ENCODE results near the gene ZSCAN12. TPM values are rescaled to one million over a fixed set of nuclear protein-coding genes. Genes with fewer than 3 reads are reported as not detected.
"Not testable (repeated sequence)": the region's sequence is repeated elsewhere in the genome, so short reads cannot be mapped to it uniquely, and the experiment has no call there.

Gene ZSCAN12
- total RNA-seq, 2 donors from 2014 or later, result 2.9 TPM

DNA sequence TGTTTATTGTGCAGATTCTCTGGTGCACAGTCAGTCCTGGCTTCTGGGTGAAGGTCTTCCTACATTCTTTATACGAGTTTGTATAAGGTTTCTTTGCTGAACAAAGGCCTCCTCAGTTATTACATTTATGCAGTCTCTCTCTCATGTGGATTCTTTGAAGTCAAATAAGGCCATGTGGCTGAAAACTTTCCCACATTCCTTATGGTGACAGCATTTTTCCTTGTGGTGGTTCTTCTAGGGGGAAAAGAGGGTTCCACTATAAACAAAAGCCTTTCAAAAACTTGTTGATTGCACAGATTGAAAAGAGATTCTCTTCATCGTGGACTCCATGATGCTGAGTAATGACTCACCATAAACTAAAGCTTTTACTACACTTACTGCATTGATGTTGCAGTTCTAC is 19.2 kb downstream of the ZSCAN12 start:
- Mint-ChIP-seq H3K4me3 (no peak overlapping the region), H3K27me3 (no peaks in the 10 kb centered on the region), H3K36me3 (ENCODE audit: low read depth) (peaks cover 13% of the 10 kb centered on the region), H3K27ac (no peak overlapping the region), H3K4me1 (no peaks in the 10 kb centered on the region)
- peaks cover 3% of the 10 kb centered on the region for H3K9me3 ChIP-seq (ENCODE audit: control insufficient read depth, low read length, poor library complexity, severe bottlenecking)
- no peak for ATAC-seq
- DNase-seq, result no peak

GRCh38 chr6:28378644-28379043 is 20.9 kb downstream of the ZSCAN12 start:
- Mint-ChIP-seq H3K27me3 (no peaks in the 10 kb centered on the region), H3K27ac (no peak overlapping the region), H3K4me3 (no peak overlapping the region), H3K36me3 (ENCODE audit: low read depth) (peaks cover 16% of the 10 kb centered on the region), H3K4me1 (no peaks in the 10 kb centered on the region)
- no peaks in the 10 kb centered on the region for H3K9me3 ChIP-seq (ENCODE audit: control insufficient read depth, low read length, poor library complexity, severe bottlenecking)
- DNase-seq, result no peak
- no peak for ATAC-seq

GRCh38 chr6:28377879-28378278 is 21.7 kb downstream of the ZSCAN12 start:
- Mint-ChIP-seq H3K27me3 (no peaks in the 10 kb centered on the region), H3K4me3 (no peak overlapping the region), H3K4me1 (no peaks in the 10 kb centered on the region), H3K36me3 (ENCODE audit: low read depth) (peaks cover 16% of the 10 kb centered on the region), H3K27ac (no peak overlapping the region)
- ATAC-seq (no peak), DNase-seq (no peak)
- H3K9me3 ChIP-seq (ENCODE audit: control insufficient read depth, low read length, poor library complexity, severe bottlenecking), result no peaks in the 10 kb centered on the region

- no peak for ATAC-seq
- Mint-ChIP-seq H3K4me1 (no peaks in the 10 kb centered on the region), H3K36me3 (ENCODE audit: low read depth) (peaks cover 3% of the 10 kb centered on the region)
Observed at GRCh38 chr6:28373925-28374324, 25.6 kb downstream of the ZSCAN12 start.

GRCh38 chr6:28371706-28372451 is 27.7 kb downstream of the ZSCAN12 start:
- Mint-ChIP-seq H3K27me3 (no peaks in the 10 kb centered on the region), H3K4me3 (no peak overlapping the region), H3K36me3 (ENCODE audit: low read depth) (peaks cover 5% of the 10 kb centered on the region), H3K27ac (no peak overlapping the region), H3K4me1 (no peaks in the 10 kb centered on the region)
- ATAC-seq (no peak), DNase-seq (no peak)
- H3K9me3 ChIP-seq (ENCODE audit: control insufficient read depth, low read length, poor library complexity, severe bottlenecking), result no peaks in the 10 kb centered on the region

More at GRCh38 chr6:28373925-28374324, 25.6 kb downstream of the ZSCAN12 start:
- H3K4me3 Mint-ChIP-seq, result no peak overlapping the region
- H3K9me3 ChIP-seq (ENCODE audit: control insufficient read depth, low read length, poor library complexity, severe bottlenecking), result no peaks in the 10 kb centered on the region
- no peak for DNase-seq
- H3K27me3 Mint-ChIP-seq, result no peaks in the 10 kb centered on the region
- H3K27ac Mint-ChIP-seq, result no peak overlapping the region

DNA sequence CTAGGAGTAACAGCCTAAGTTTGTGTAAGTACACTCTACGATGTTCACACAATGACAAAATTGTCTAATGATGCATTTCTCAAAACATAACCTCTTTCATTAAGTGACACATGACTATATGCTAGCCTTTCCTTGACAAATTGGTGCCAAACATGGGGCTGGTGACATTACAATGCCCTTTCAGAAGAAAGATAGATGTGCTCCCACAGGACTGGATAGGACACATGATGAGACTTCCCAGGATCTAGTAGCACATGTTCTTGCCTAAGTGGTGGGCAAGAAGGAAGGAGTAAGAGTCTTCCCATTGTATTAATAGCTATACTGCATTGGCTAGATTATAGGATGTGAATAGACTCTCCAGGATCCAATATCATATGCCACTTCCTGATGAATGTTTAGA is 28.3 kb downstream of the ZSCAN12 start:
- H3K9me3 ChIP-seq (ENCODE audit: control insufficient read depth, low read length, poor library complexity, severe bottlenecking), result no peaks in the 10 kb centered on the region
- no peak overlapping the region for H3K27ac Mint-ChIP-seq
- H3K4me1 Mint-ChIP-seq, result no peaks in the 10 kb centered on the region
- peaks cover 5% of the 10 kb centered on the region for H3K36me3 Mint-ChIP-seq (ENCODE audit: low read depth)
- no peak for ATAC-seq
- DNase-seq, result no peak
- no peak overlapping the region for H3K4me3 Mint-ChIP-seq
- H3K27me3 Mint-ChIP-seq, result no peaks in the 10 kb centered on the region

DNA sequence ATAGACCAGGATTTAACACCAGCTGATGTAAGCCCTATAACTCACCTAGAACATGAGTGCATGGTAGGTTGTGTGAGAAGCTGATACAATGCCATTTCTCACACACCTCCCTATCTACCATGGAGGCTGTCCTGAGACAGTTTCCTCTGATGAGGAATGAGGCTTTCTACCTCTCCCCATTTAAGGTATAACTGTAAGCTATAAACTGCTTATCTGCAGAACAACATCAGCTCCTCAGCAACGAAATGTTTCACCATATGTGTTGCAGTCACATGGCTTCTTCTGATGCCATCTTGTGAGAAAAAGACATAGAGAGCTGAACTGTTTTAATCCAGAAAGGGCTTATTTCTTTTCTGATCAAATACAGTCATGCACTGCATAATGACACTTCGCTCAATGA is 29.1 kb downstream of the ZSCAN12 start:
- H3K4me3 Mint-ChIP-seq, result no peak overlapping the region
- peaks cover 6% of the 10 kb centered on the region for H3K36me3 Mint-ChIP-seq (ENCODE audit: low read depth)
- no peak for DNase-seq
- no peaks in the 10 kb centered on the region for H3K27me3 Mint-ChIP-seq
- no peak overlapping the region for H3K27ac Mint-ChIP-seq
- no peaks in the 10 kb centered on the region for H3K4me1 Mint-ChIP-seq
- no peak for ATAC-seq
- H3K9me3 ChIP-seq (ENCODE audit: control insufficient read depth, low read length, poor library complexity, severe bottlenecking), result no peaks in the 10 kb centered on the region

DNA sequence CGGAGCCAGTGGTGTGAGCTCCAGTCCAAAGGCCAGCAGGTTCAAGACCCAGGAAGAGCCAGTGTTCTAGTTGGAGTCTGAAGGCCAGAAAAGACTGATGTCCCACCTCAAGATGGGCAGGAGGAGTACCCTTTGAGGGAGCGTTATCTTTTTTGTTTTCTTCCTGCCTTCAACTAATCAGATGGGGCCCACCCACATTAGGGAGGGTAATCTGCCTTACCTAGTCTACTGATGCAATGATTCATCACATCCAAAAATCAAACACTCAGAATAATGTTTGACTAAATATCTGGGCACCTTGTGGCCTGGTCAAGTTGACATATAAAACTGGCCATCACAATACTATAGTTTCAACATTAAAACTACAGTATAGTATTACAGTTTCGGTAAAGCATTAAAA is 30.1 kb downstream of the ZSCAN12 start:
- no peak for ATAC-seq
- Mint-ChIP-seq H3K27ac (no peak overlapping the region), H3K4me1 (peaks cover 3% of the 10 kb centered on the region), H3K4me3 (no peak overlapping the region), H3K36me3 (ENCODE audit: low read depth) (peaks cover 7% of the 10 kb centered on the region), H3K27me3 (no peaks in the 10 kb centered on the region)
- H3K9me3 ChIP-seq (ENCODE audit: control insufficient read depth, low read length, poor library complexity, severe bottlenecking), result no peaks in the 10 kb centered on the region
- DNase-seq, result no peak

- H3K36me3 Mint-ChIP-seq (ENCODE audit: low read depth), result peaks cover 7% of the 10 kb centered on the region
- no peaks in the 10 kb centered on the region for H3K9me3 ChIP-seq (ENCODE audit: control insufficient read depth, low read length, poor library complexity, severe bottlenecking)
- H3K27me3 Mint-ChIP-seq, result no peaks in the 10 kb centered on the region
- H3K4me3 Mint-ChIP-seq, result no peak overlapping the region
- ATAC-seq, result no peak
- no peak for DNase-seq
- H3K4me1 Mint-ChIP-seq, result peaks cover 3% of the 10 kb centered on the region
- H3K27ac Mint-ChIP-seq, result no peak overlapping the region
Observed at GRCh38 chr6:28368522-28368921, 31.0 kb downstream of the ZSCAN12 start.

GRCh38 chr6:28365590-28365989 is 34.0 kb downstream of the ZSCAN12 start:
- not testable (repeated sequence) for H3K27ac Mint-ChIP-seq; H3K4me1 Mint-ChIP-seq; H3K36me3 Mint-ChIP-seq (ENCODE audit: low read depth); H3K4me3 Mint-ChIP-seq; H3K27me3 Mint-ChIP-seq; H3K9me3 ChIP-seq (ENCODE audit: control insufficient read depth, low read length, poor library complexity, severe bottlenecking); ATAC-seq; DNase-seq

DNA sequence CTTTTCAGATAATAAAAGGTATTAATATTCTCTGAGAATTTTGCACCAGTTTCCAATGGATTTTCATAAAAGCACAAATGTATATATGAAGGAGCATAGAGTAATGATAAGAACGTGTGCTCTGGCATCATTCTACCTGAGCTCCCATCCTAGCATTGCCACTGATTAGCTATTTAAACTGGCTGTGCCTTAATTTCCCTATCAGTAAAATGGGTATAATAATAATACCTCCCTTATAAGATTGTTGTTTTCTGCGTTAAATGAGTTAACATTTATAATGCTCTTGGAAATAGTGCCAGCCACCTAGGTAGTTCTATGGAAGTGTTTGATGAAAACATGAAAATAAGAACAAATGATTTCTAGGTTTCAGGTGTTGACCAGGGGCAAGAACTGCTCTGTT is 38.6 kb downstream of the ZSCAN12 start:
- Mint-ChIP-seq H3K4me3 (no peak overlapping the region), H3K4me1 (peaks cover 8% of the 10 kb centered on the region), H3K36me3 (ENCODE audit: low read depth) (peaks cover 5% of the 10 kb centered on the region), H3K27me3 (no peaks in the 10 kb centered on the region), H3K27ac (no peak overlapping the region)
- DNase-seq (no peak), ATAC-seq (no peak)
- H3K9me3 ChIP-seq (ENCODE audit: control insufficient read depth, low read length, poor library complexity, severe bottlenecking), result no peaks in the 10 kb centered on the region

DNA sequence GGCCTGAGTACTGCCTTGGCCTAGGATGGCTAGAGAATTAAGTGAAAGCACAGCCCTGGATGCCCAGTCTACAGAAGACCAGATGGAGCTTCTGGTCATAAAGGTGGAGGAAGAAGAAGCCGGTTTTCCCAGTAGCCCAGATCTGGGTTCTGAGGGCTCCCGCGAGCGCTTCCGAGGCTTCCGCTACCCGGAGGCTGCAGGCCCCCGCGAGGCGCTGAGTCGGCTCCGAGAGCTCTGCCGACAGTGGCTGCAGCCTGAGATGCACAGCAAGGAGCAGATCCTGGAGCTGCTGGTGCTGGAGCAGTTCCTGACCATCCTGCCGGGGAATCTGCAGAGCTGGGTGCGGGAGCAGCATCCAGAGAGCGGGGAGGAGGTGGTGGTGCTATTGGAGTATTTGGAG is 40.0 kb downstream of the ZSCAN12 start:
- H3K27me3 Mint-ChIP-seq; ATAC-seq; H3K36me3 Mint-ChIP-seq (ENCODE audit: low read depth); H3K4me3 Mint-ChIP-seq; DNase-seq; H3K27ac Mint-ChIP-seq; H3K9me3 ChIP-seq (ENCODE audit: control insufficient read depth, low read length, poor library complexity, severe bottlenecking): not testable (repeated sequence)
- peaks cover 11% of the 10 kb centered on the region for H3K4me1 Mint-ChIP-seq

- H3K27me3 Mint-ChIP-seq, result no peaks in the 10 kb centered on the region
- no peak overlapping the region for H3K27ac Mint-ChIP-seq
- ATAC-seq (no peak), DNase-seq (no peak)
- no peak overlapping the region for H3K4me3 Mint-ChIP-seq
- peaks cover 14% of the 10 kb centered on the region for H3K4me1 Mint-ChIP-seq
- no peaks in the 10 kb centered on the region for H3K9me3 ChIP-seq (ENCODE audit: control insufficient read depth, low read length, poor library complexity, severe bottlenecking)
- H3K36me3 Mint-ChIP-seq (ENCODE audit: low read depth), result no peaks in the 10 kb centered on the region
Observed at GRCh38 chr6:28357036-28357435, 42.5 kb downstream of the ZSCAN12 start.

- no peaks in the 10 kb centered on the region for H3K36me3 Mint-ChIP-seq (ENCODE audit: low read depth)
- no peak overlapping the region for H3K4me3 Mint-ChIP-seq
- DNase-seq (no peak), ATAC-seq (no peak)
- H3K4me1 Mint-ChIP-seq, result peaks cover 15% of the 10 kb centered on the region
- H3K9me3 ChIP-seq (ENCODE audit: control insufficient read depth, low read length, poor library complexity, severe bottlenecking), result no peaks in the 10 kb centered on the region
- no peaks in the 10 kb centered on the region for H3K27me3 Mint-ChIP-seq
- peak overlapping the region; percentile 27 for H3K27ac Mint-ChIP-seq
Observed at GRCh38 chr6:28356666-28357020, 42.9 kb downstream of the ZSCAN12 start.

All from T-helper 17 cell (primary cell).